Measurements from ENCODE around the gene UPK3BL1.
A peak's percentile ranks its signal among the peaks of the same experiment; 100 is the strongest.
"Not testable (repeated sequence)": the region's sequence is repeated elsewhere in the genome, so short reads cannot be mapped to it uniquely, and the experiment has no call there.

UPK3BL1 gene

DNA sequence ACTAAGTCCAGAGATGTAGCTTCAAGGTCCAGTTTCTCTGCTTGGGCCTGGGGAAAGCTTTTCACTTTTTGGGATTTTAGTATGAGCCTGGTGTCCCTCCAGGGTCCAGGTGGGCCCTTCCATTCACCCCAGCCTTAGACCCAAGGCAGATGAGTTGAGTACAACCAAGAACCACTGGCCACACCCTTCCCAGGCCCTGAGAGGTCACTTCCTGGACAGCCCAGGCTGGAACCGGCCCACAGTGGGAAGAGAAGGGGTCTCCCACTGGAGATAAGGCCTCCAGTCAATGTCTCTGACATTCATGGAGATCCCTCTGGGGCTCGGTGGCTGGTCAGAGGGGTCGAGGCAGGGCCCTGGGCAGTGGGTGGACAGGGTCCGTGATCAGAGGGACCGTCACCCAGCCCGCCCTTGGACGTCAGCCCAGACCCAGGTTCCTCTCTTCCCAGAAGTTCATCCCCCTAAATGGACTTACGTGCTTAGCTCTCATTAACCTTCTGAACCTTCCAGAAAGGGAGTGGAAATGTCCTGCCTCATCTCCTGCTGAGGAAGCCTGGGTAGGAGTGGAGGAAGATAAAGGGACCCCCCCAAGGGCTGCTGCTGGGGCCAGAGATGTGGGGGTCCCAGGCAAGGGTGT is 15.2 kb downstream of the UPK3BL1 start:
- DNase-seq, result not testable (repeated sequence)

- DNase-seq, result peak in 1 of 3 donors; percentile 11
These were observed 24.5 kb downstream of the UPK3BL1 start for GRCh38 chr7:102618122-102618521.

DNA sequence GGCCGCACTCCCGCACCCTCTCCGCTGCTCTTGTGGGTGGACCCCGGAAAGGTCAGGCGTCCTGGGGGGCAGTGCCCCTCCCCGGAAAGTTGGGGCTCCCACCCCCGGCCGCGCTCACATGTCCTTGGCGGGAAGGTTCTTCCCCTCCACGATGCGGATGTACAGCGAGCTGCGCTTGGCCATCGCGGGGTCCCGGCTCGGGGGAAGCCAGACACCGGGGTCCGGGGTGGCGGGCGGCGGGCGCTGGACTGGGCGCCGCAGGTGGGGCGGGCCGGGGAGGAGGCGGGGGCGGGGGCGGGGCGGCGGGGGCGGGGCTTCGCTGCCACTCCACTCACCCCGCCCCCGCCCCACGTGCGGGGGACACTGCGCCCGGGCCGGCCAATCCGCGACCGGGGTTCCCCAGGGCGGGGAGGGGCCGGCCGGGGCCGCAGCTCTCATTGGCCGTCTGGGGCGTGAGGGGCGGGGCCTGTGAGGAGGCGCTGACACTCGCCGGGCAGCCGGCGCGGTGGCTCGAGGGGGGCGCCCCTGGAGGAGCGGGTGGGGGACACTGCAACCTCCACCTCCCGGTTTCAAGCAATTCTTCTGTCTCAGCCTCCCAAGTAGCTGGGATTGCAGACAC is 26.0 kb downstream of the UPK3BL1 start, which contains the start of gene RASA4:
Gene RASA4, minus strand, starts transcription at position 250 of the 619 bp plus-strand sequence. Its CDS starts 67 bp downstream, at position 183.
- peak; percentile 9 to 28 (median 19) for DNase-seq

- DNase-seq, result not testable (repeated sequence)
These were observed 26.7 kb downstream of the UPK3BL1 start for GRCh38 chr7:102615930-102616329.

- not testable (repeated sequence) for DNase-seq
These were observed 27.7 kb downstream of the UPK3BL1 start for GRCh38 chr7:102614873-102615272.

DNA sequence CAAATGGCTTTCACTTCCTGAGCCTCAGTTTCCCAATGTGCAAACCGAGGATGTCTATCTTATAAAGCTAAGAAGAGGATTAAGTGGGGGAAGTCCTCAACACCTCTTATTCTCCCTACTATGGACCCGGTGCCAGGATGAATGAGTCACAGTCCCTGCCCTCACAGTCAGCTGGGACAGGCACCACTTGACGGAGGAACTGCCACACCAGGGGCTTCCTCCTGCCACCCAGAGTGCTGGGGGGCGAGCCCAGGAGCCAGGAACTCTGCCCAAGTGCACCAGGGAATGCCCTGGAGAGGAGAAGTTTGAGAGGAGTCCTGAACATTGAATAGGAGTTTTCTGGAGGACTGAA is 28.3 kb downstream of the UPK3BL1 start:
- DNase-seq, result not testable (repeated sequence)

DNA sequence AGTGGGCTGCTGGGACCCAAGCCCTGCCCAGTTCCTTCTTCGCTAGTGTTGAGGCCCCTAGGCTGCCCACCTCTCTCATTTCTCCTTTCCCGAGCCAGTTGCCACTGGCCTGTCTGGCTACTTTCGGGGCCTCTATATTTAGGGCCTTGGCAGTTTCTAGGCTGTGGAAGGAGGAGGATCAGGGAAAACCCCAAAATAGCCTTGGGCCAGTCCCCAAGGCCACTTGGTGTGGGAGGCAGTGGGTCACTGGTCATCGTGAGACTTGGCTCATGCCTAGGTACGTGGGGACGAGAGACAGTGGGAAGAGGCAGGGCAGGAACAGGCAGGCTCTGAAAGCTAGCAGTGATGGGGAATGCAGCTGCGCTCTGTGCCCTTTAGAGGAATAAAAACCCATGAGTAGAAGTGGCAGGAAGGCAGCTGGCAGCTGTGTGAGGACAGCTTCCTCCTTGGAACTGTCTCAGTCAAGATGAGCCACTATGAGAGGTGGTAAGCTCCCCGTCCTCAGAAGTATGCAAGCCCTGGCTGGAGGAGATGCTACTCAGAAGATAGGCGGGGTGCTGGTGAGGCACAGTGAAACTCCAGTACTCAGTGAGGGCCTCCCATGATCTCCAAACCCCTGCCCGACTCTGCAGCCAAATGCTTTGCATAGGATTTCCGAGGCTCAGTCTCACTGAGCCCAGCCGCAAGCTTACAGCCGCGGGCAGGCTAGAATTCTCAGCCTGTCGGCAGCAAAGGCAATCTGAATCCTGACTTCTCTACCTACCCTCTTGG is 28.8 kb downstream of the UPK3BL1 start:
- not testable (repeated sequence) for DNase-seq

- peak; percentile 15 to 47 (median 15) for DNase-seq
These were observed 30.8 kb downstream of the UPK3BL1 start for GRCh38 chr7:102611675-102612325.

GRCh38 chr7:102611013-102611674 is 31.4 kb downstream of the UPK3BL1 start:
- not testable (repeated sequence) for DNase-seq

GRCh38 chr7:102610441-102610840 is 32.1 kb downstream of the UPK3BL1 start:
- not testable (repeated sequence) for DNase-seq

- DNase-seq, result not testable (repeated sequence)
These were observed 32.9 kb downstream of the UPK3BL1 start for GRCh38 chr7:102609734-102610133.

DNA sequence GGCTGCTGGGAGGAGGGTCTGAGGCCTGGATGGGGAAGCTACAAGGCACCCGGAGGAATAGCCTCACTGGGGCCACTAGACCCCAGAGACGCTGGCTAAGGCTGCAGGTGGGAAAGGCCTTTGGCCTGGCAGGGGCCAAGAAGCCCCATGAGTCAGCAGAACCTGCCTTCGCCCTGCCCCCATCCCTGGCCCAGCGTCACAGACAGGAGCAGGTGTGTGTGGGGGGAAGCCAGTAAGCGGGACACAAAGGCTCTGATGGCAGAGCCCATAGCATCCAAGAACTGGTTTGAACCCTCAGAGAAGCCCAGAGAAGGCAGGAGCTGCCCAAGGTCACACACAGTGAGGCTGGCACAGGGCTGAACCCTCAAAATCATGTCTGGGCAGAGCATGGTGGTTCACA is 35.7 kb downstream of the UPK3BL1 start:
- not testable (repeated sequence) for DNase-seq

GRCh38 chr7:102604431-102605145 is 38.0 kb downstream of the UPK3BL1 start:
- DNase-seq, result not testable (repeated sequence)

DNA sequence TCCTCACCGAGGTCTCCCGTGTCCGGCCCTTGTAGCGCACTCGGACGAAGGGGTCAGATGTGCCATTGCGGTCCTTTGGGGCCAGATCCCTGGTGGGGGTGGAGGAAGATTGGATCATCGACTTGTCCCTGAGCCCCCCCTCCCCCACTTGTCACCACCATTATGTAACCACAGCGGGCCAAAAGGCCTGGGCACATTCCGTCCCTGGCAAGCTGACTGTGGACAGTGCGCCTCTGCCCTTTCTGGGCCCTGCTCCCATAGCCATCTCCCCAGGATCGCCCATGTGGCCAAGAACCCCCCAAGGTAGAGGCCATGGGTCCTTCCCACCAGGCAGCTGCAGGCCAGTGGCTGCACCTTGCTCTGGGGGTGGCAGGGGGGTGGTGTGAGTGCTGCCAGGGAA is 40.3 kb downstream of the UPK3BL1 start:
- not testable (repeated sequence) for DNase-seq

DNA sequence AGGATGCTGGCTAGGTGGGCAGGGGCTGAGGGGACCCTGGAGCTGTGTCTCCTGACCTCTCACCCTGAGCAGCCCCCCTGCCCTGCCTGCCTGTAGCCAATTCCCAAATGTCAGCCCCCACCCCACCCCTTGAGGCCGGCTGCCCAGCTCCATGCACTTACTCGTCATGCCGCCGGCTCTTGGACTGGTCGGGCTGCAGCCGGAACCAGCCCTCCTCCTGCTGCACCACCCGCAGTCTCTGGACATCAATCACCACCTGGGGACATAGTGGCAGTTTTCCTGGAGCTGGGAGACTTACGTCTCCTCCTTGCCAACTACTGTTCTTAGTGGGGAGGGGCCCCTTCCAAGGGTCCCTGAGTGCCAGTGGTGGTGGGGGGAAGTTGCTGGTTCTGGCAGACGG is 42.9 kb downstream of the UPK3BL1 start:
- not testable (repeated sequence) for DNase-seq

DNA sequence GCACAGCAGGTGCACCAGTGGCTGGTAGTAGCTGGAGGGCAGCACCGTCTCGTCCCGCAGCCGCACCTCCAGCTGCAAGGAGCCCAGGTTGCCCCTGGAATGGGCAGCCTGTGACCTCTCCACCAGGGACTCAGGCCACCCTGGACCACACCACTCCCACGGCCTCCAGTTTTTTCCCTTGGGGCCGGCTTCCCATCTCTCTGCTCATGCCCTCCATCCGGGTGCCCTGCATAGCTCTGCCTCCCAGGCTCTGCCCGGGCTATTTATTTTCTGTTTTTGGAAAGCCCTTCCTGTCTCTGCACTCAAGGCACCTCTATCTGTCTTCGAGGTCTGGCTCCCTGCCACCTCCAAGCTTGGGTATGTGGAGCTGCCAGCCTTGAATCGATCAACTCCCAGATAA is 46.6 kb downstream of the UPK3BL1 start:
- DNase-seq, result not testable (repeated sequence)

GRCh38 chr7:102593637-102594334 is 48.8 kb downstream of the UPK3BL1 start:
- DNase-seq, result not testable (repeated sequence)

GRCh38 chr7:102592477-102593019 is 50.0 kb downstream of the UPK3BL1 start:
- DNase-seq, result not testable (repeated sequence)

GRCh38 chr7:102589857-102590256 is 52.7 kb downstream of the UPK3BL1 start:
- DNase-seq, result not testable (repeated sequence)
